GM20431 (cell line): ENCODE data around the gene ECHDC3.

Experiments
- in situ Hi-C: fragments of 300-500 bp; cut with MseI, MboI; formaldehyde crosslinking; loops from one replicate; pipeline ENCODE4 v1.15.0; 2020; ENCODE audit warnings: low sequenced_read_pairs; ENCODE audit not compliant: unreplicated experiment

ECHDC3 gene

GRCh38 chr10:11773761-11774441 is 31.7 kb downstream of the ECHDC3 start:
- in situ Hi-C loops, result no loop called here

- in situ Hi-C loops, result no loop called here
Observed at GRCh38 chr10:11775412-11775811, 33.2 kb downstream of the ECHDC3 start.

GRCh38 chr10:11776080-11776479 is 33.9 kb downstream of the ECHDC3 start:
- in situ Hi-C loops, result no loop called here

GRCh38 chr10:11781114-11781513 is 38.9 kb downstream of the ECHDC3 start:
- in situ Hi-C loops, result no loop called here

GRCh38 chr10:11782793-11783557 is 40.8 kb downstream of the ECHDC3 start:
- in situ Hi-C loops, result no loop called here

- in situ Hi-C loops, result no loop called here
Observed at GRCh38 chr10:11783558-11783865, 41.3 kb downstream of the ECHDC3 start.

GRCh38 chr10:11787374-11787773 is 45.2 kb downstream of the ECHDC3 start:
- in situ Hi-C loops, result no loop called here

GRCh38 chr10:11787846-11788245 is 45.7 kb downstream of the ECHDC3 start:
- in situ Hi-C loops, result no loop called here

GRCh38 chr10:11789306-11789705 is 47.1 kb downstream of the ECHDC3 start:
- in situ Hi-C loops, result no loop called here

GRCh38 chr10:11789956-11790355 is 47.8 kb downstream of the ECHDC3 start:
- in situ Hi-C loops, result loop anchor here (10.0 kb wide), 1 partner anchor 195 kb away; no protein-coding TSS in a partner anchor

- in situ Hi-C loops, result loop anchor here (10.0 kb wide), 1 partner anchor 191 kb away; no protein-coding TSS in a partner anchor
Observed at GRCh38 chr10:11793762-11794479, 51.7 kb downstream of the ECHDC3 start.

- in situ Hi-C loops, result loop anchor here (10.0 kb wide), 1 partner anchor 190 kb away; no protein-coding TSS in a partner anchor
Observed at GRCh38 chr10:11794566-11794965, 52.4 kb downstream of the ECHDC3 start.

GRCh38 chr10:11795101-11795920 is 53.1 kb downstream of the ECHDC3 start:
- in situ Hi-C loops, result loop anchor here (10.0 kb wide), 1 partner anchor 189 kb away; no protein-coding TSS in a partner anchor

- in situ Hi-C loops, result loop anchor here (10.0 kb wide), 1 partner anchor 188 kb away; no protein-coding TSS in a partner anchor
Observed at GRCh38 chr10:11796474-11796873, 54.3 kb downstream of the ECHDC3 start.

GRCh38 chr10:11797281-11797680 is 55.1 kb downstream of the ECHDC3 start:
- in situ Hi-C loops, result loop anchor here (10.0 kb wide), 1 partner anchor 188 kb away; no protein-coding TSS in a partner anchor

- in situ Hi-C loops, result loop anchor here (10.0 kb wide), 1 partner anchor 187 kb away; no protein-coding TSS in a partner anchor
Observed at GRCh38 chr10:11797847-11798633, 55.9 kb downstream of the ECHDC3 start.

GRCh38 chr10:11798845-11799735 is 56.9 kb downstream of the ECHDC3 start:
- in situ Hi-C loops, result loop anchor here (10.0 kb wide), 1 partner anchor 186 kb away; no protein-coding TSS in a partner anchor

- in situ Hi-C loops, result loop anchor here (10.0 kb wide), 1 partner anchor 185 kb away; no protein-coding TSS in a partner anchor
Observed at GRCh38 chr10:11799736-11800080, 57.5 kb downstream of the ECHDC3 start.
